PC-9 (cell line): ENCODE data around the gene ACVR2B.

ENCODE experiments used
- CTCF ChIP-seq: fragments of 200-600 bp; sonication (generic); conservative IDR thresholded peaks from 2 replicates; pipeline ENCODE4 v1.6.1; 2017; ENCODE audit warnings: mixed run types, antibody characterized with exemption, mild to moderate bottlenecking, moderate library complexity
- EZH2 ChIP-seq: fragments of 200-600 bp; sonication (generic); IDR thresholded peaks from 2 replicates; pipeline ENCODE4 v1.8.0; 2017; ENCODE audit warnings: antibody characterized with exemption, low read depth

GRCh38 chr3:38536671-38537070, 83.0 kb downstream of the ACVR2B start:
- no peak for TF ChIP-seq CTCF
- no peak for TF ChIP-seq EZH2
